Measurements from ENCODE around the gene KIF26B.

DNA sequence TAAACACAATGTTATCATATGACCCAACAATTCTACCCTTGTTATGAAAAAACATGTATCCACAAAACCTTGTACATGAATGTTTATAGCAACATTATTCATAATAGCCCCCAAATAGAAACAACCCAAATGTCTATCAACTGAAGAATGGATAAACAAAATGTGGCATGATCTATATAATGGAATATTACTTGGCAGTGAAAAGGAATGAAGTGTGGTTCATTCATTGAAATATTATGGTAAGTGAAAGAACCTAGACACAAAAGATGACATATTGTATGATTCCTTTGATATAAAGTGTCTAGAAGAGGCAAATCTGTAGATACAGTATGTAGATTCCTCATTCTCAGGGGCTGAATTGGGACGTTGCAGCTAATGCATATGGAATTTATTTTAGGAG, 151.2 kb downstream of the KIF26B start:
- TF ChIP-seq, protein P1, sequence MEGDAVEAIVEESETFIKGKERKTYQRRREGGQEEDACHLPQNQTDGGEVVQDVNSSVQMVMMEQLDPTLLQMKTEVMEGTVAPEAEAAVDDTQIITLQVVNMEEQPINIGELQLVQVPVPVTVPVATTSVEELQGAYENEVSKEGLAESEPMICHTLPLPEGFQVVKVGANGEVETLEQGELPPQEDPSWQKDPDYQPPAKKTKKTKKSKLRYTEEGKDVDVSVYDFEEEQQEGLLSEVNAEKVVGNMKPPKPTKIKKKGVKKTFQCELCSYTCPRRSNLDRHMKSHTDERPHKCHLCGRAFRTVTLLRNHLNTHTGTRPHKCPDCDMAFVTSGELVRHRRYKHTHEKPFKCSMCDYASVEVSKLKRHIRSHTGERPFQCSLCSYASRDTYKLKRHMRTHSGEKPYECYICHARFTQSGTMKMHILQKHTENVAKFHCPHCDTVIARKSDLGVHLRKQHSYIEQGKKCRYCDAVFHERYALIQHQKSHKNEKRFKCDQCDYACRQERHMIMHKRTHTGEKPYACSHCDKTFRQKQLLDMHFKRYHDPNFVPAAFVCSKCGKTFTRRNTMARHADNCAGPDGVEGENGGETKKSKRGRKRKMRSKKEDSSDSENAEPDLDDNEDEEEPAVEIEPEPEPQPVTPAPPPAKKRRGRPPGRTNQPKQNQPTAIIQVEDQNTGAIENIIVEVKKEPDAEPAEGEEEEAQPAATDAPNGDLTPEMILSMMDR (conservative IDR thresholded peaks at IDR 0.05; ENCODE audit: low read depth, low read length) = no peak
- no peak for TF ChIP-seq EZH2 (IDR thresholded peaks at IDR 0.05; ENCODE audit: low read length, unreplicated experiment)
